Naive thymus-derived CD4-positive, alpha-beta T cell (primary cell): ENCODE measurements around the gene PBX2. TPM values are rescaled to one million over a fixed set of nuclear protein-coding genes. Genes with fewer than 3 reads are reported as not detected.

Experiments
- ATAC-seq: fragments of 150-1000 bp; cut with Tn5 transposase; 2 replicates; pipeline ENCODE4 v1.10.0; 2021; ENCODE audit warnings: mild to moderate bottlenecking, moderate library complexity
- CTCF ChIA-PET: fragments of 350-600 bp; sonication (Branson Sonifier 250); formaldehyde crosslinking; loops from one replicate; lab custom pipeline; 2021; ENCODE audit warnings: antibody characterized with exemption; lab: Charles Lee
- POLR2A ChIA-PET: fragments of 350-600 bp; sonication (Branson Sonifier 250); formaldehyde crosslinking; loops from one replicate; lab custom pipeline; 2021; ENCODE audit warnings: antibody characterized with exemption, inconsistent platforms; lab: Charles Lee
- DNase-seq, 9 donors: peaks; one replicate each; pipeline versions ENCODE4 v3.0.0 to v3.0.0-alpha.2; 2020 to 2022; ENCODE audit warnings: mixed read lengths in 1 of 9
- H3K27ac ChIP-seq: one replicate; pipeline ENCODE4 v1.7.0; 2013; ENCODE audit warnings: mild to moderate bottlenecking, low read depth, low read length, moderate library complexity
- H3K27me3 ChIP-seq, 2 donors: one replicate each; pipeline ENCODE4 v1.7.0; 2013; ENCODE audit warnings: low read length in 2 of 2, mild to moderate bottlenecking in 2 of 2, moderate library complexity in 2 of 2; ENCODE audit not compliant: control insufficient read depth in 2 of 2, insufficient read depth in 2 of 2
- H3K36me3 ChIP-seq, 3 experiments: 1 replicate in 2 of 3; 2 replicates in 1 of 3; pipeline ENCODE4 v1.7.0; 2013; ENCODE audit warnings: low read length in 3 of 3, mild to moderate bottlenecking in 3 of 3, moderate library complexity in 1 of 3; ENCODE audit not compliant: insufficient read depth in 3 of 3, control insufficient read depth in 2 of 3
- H3K4me1 ChIP-seq, 2 donors: one replicate each; pipeline ENCODE4 v1.7.0; 2013; ENCODE audit warnings: low read length in 2 of 2, mild to moderate bottlenecking in 2 of 2, moderate library complexity in 1 of 2; ENCODE audit not compliant: control insufficient read depth in 2 of 2, insufficient read depth in 2 of 2
- H3K4me3 ChIP-seq: 2 replicates; pipeline ENCODE4 v1.7.0; 2013; ENCODE audit warnings: mild to moderate bottlenecking, low read length
- H3K9me3 ChIP-seq, 3 experiments: 1 replicate in 2 of 3; 2 replicates in 1 of 3; pipeline ENCODE4 v1.7.0; 2013; ENCODE audit warnings: low read length in 3 of 3; ENCODE audit not compliant: control insufficient read depth in 2 of 3
- H3K27ac Mint-ChIP-seq, 9 donors: one replicate each; pipeline ENCODE4 v1.8.0; 2020 to 2022; ENCODE audit warnings: mixed read lengths in 9 of 9, mild to moderate bottlenecking in 8 of 9, moderate library complexity in 5 of 9, inconsistent platforms in 2 of 9
- H3K27me3 Mint-ChIP-seq, 5 donors: one replicate each; pipeline ENCODE4 v1.8.0; 2021 to 2022; ENCODE audit warnings: mixed read lengths in 5 of 5, mild to moderate bottlenecking in 1 of 5
- H3K36me3 Mint-ChIP-seq, 5 donors: one replicate each; pipeline ENCODE4 v1.8.0; 2020 to 2022; ENCODE audit warnings: mixed read lengths in 5 of 5, mild to moderate bottlenecking in 3 of 5, inconsistent platforms in 1 of 5
- H3K4me1 Mint-ChIP-seq, 7 donors: one replicate each; pipeline ENCODE4 v1.8.0; 2020 to 2022; ENCODE audit warnings: mixed read lengths in 7 of 7, mild to moderate bottlenecking in 3 of 7, inconsistent platforms in 1 of 7
- H3K4me3 Mint-ChIP-seq, 10 donors: one replicate each; pipeline ENCODE4 v1.8.0; 2020 to 2022; ENCODE audit warnings: mild to moderate bottlenecking in 10 of 10, mixed read lengths in 10 of 10, moderate library complexity in 6 of 10, inconsistent platforms in 2 of 10
- H3K9me3 Mint-ChIP-seq, 11 donors: one replicate each; pipeline ENCODE4 v1.8.0; 2020 to 2022; ENCODE audit warnings: mixed read lengths in 11 of 11, mild to moderate bottlenecking in 4 of 11, inconsistent platforms in 1 of 11, moderate library complexity in 1 of 11
- intact Hi-C, 2 donors: fragments of 100-400 bp; cut with micrococcal nuclease; formaldehyde crosslinking; loops; one replicate each; pipeline ENCODE4 v1.15.1; 2023
- polyA plus RNA-seq, 2 donors: library from polyadenylated mRNA; unstranded; fragments of 300-500 nt; fragmentation: Illumina TruSeq; gene quantifications; one replicate each; pipeline ENCODE4 v1.2.3, GENCODE V29; 2021
- total RNA-seq, 6 experiments: library from RNA in 5 of 6; stranded (reverse) in 5 of 6; gene quantifications; 1 replicate in 5 of 6; 2 replicates in 1 of 6; pipeline ENCODE4 v1.2.3 and lab custom pipeline; 2021 to 2026

The PBX2 gene
- total and polyA plus RNA-seq, 7 experiments from 2014 or later = 2.5 to 221 (median 108) TPM

DNA sequence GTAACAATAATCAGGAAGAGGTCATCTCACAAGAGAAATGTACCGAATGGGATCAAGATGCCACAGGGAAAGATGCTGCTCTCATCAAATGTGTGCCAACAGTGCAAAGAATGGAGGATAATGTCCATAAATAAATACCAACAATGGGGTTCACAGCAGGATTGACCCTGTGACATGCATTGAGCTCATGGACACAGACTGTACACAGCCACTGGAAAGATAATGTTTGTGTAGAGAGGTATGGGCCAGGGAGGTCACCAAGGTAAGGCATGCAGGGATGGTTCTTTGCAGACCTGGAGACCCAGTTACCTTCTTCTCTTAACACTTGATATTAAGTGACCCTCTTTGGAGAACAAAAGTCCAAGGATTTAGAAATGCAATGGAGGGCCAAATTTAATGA, 15.6 kb downstream of the PBX2 start:
- H3K27me3 Mint-ChIP-seq = no peaks in the 10 kb centered on the region
- POLR2A ChIA-PET = interaction anchor here (1.8 kb wide), 1 partner anchor 19 kb away, joined by 10 read pairs; the partner anchor contains the start of gene GPSM3
- CTCF ChIA-PET = no interaction called here

DNA sequence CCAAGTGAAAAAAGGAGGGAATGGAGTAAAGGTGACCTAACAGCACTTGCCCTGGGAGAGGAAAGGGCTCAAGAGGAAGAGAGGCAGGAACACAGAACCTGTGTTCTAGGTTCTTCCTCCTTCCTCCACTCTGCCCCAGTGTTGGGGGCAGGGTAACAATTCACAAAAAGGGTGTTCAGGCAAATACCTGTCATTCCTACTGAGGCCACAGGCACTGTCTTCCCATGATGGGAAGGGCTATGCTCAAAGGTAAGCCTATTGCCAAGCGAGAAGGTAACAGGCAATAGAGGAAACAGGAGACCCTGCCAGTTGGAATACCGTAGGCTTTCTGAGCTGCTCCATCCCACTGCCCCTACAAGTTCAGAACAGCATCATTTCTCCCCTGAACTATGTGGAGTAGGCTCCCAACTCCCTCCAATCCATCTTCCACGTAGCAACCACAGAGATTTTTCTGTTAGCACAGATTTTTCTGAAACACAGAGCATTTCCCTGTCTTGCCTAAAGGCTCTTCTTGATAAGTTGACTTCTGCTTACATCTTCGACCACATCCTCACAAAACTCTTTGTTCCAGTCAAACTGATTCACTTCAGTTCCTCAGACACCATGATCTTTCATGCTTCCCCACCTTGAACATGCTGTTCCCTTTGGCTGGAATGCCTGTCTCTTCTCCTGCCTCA, 16.8 kb downstream of the PBX2 start:
- Histone ChIP-seq H3K4me3 (no peak overlapping the region), H3K9me3 (no peaks in the 10 kb centered on the region), H3K27me3 (no peaks in the 10 kb centered on the region), H3K4me1 (peaks cover 21 to 42% of the 10 kb centered on the region in 2 donors), H3K36me3 (peaks cover 0 to 32% (median 15%) of the 10 kb centered on the region in 3 experiments), H3K27ac (peak overlapping the region; percentile 37)
- ATAC-seq = no peak
- ChIA-PET CTCF (no interaction called here), POLR2A (interaction anchor here (1.3 to 1.8 kb wide), 2 partner anchors 15 to 20 kb away, joined by 4 to 10 read pairs; partner anchors contain the start of gene GPSM3)
- H3K4me3 Mint-ChIP-seq = peak overlapping the region; percentile 17 to 97 (median 58)
- intact Hi-C loops = no loop called here
- DNase-seq = peak in 3 of 9 donors; percentile 43 to 51 (median 45)
- peaks cover 0 to 3% (median 0%) of the 10 kb centered on the region in 11 donors for H3K9me3 Mint-ChIP-seq
- H3K27ac Mint-ChIP-seq = peak overlapping the region; percentile 7 to 88 (median 66)
- peaks cover 5 to 25% (median 11%) of the 10 kb centered on the region in 5 donors for H3K36me3 Mint-ChIP-seq
- H3K4me1 Mint-ChIP-seq = peaks cover 41 to 63% (median 58%) of the 10 kb centered on the region in 7 donors
- H3K27me3 Mint-ChIP-seq = no peaks in the 10 kb centered on the region

More for the DNA sequence above, 15.6 kb downstream of the PBX2 start:
- Mint-ChIP-seq H3K36me3 (peaks cover 5 to 20% (median 13%) of the 10 kb centered on the region in 5 donors), H3K4me1 (peaks cover 50 to 75% (median 67%) of the 10 kb centered on the region in 7 donors), H3K27ac (peak overlapping the region in 6 of 9 donors; percentile 9 to 83 (median 66)), H3K9me3 (peaks cover 0 to 3% (median 0%) of the 10 kb centered on the region in 11 donors), H3K4me3 (peak overlapping the region; percentile 51 to 98 (median 95))
- Histone ChIP-seq H3K9me3 (no peaks in the 10 kb centered on the region), H3K27me3 (no peaks in the 10 kb centered on the region), H3K4me1 (peaks cover 29 to 51% of the 10 kb centered on the region in 2 donors), H3K27ac (peak overlapping the region; percentile 8), H3K36me3 (peaks cover 0 to 20% (median 9%) of the 10 kb centered on the region in 3 experiments), H3K4me3 (no peak overlapping the region)
- intact Hi-C loops = no loop called here
- no peak for ATAC-seq
- DNase-seq = no peak

- Histone ChIP-seq H3K9me3 (no peaks in the 10 kb centered on the region), H3K4me3 (no peak overlapping the region), H3K27ac (no peak overlapping the region), H3K4me1 (peaks cover 10 to 33% of the 10 kb centered on the region in 2 donors), H3K27me3 (no peaks in the 10 kb centered on the region), H3K36me3 (peaks cover 0 to 52% (median 15%) of the 10 kb centered on the region in 3 experiments)
- Mint-ChIP-seq H3K27me3 (no peaks in the 10 kb centered on the region), H3K9me3 (peaks cover 0 to under 1% (median 0%) of the 10 kb centered on the region in 11 donors), H3K4me1 (peaks cover 30 to 50% (median 44%) of the 10 kb centered on the region in 7 donors), H3K36me3 (peaks cover 5 to 32% (median 18%) of the 10 kb centered on the region in 5 donors), H3K4me3 (peak overlapping the region in 1 of 10 donors; percentile 23), H3K27ac (peak overlapping the region in 5 of 9 donors; percentile 25 to 77 (median 52))
- ATAC-seq (no peak), DNase-seq (no peak)
- CTCF ChIA-PET = no interaction called here
- intact Hi-C loops = no loop called here
- POLR2A ChIA-PET = interaction anchor here (0.8 kb wide), 1 partner anchor 21 kb away, joined by 3 read pairs; the partner anchor contains the start of gene GPSM3
Observed at GRCh38 chr6:32171234-32171633, 18.8 kb downstream of the PBX2 start.

DNA sequence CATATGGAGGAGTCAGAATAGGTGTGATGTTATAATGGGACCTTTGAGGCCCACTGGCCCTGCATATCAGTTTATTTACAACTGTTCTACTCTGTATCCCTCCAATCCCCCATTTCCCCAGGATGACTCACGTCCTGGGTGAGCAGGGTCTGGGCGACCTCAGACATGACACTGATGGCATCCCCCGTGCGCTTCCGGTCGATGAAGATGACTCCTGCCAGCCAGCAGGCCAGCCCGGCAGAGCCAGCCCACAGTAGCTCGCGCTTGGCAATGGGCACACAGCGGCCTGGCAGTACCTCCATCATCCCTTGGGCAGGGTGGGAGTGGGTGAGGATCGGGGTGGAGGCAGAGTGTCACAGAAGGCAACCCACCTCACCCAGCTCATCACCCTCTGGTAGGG, 19.7 kb downstream of the PBX2 start:
- peaks cover 0 to 59% (median 15%) of the 10 kb centered on the region in 3 experiments for H3K36me3 ChIP-seq
- Mint-ChIP-seq H3K4me1 (peaks cover 25 to 46% (median 40%) of the 10 kb centered on the region in 7 donors), H3K27me3 (no peaks in the 10 kb centered on the region), H3K4me3 (no peak overlapping the region), H3K36me3 (peaks cover 5 to 32% (median 18%) of the 10 kb centered on the region in 5 donors), H3K27ac (peak overlapping the region in 3 of 9 donors; percentile 25 to 41 (median 28)), H3K9me3 (no peaks in the 10 kb centered on the region)
- no peaks in the 10 kb centered on the region for H3K9me3 ChIP-seq
- ATAC-seq (no peak), DNase-seq (no peak)
- H3K27me3 ChIP-seq = no peaks in the 10 kb centered on the region
- CTCF ChIA-PET = no interaction called here
- no peak overlapping the region for H3K27ac ChIP-seq
- H3K4me1 ChIP-seq = peaks cover 4 to 29% of the 10 kb centered on the region in 2 donors
- POLR2A ChIA-PET = interaction anchor here (0.5 to 0.9 kb wide), 2 partner anchors 9 to 37 kb away, joined by 3 to 4 read pairs; no protein-coding TSS in a partner anchor
- no peak overlapping the region for H3K4me3 ChIP-seq
- intact Hi-C loops = no loop called here

DNA sequence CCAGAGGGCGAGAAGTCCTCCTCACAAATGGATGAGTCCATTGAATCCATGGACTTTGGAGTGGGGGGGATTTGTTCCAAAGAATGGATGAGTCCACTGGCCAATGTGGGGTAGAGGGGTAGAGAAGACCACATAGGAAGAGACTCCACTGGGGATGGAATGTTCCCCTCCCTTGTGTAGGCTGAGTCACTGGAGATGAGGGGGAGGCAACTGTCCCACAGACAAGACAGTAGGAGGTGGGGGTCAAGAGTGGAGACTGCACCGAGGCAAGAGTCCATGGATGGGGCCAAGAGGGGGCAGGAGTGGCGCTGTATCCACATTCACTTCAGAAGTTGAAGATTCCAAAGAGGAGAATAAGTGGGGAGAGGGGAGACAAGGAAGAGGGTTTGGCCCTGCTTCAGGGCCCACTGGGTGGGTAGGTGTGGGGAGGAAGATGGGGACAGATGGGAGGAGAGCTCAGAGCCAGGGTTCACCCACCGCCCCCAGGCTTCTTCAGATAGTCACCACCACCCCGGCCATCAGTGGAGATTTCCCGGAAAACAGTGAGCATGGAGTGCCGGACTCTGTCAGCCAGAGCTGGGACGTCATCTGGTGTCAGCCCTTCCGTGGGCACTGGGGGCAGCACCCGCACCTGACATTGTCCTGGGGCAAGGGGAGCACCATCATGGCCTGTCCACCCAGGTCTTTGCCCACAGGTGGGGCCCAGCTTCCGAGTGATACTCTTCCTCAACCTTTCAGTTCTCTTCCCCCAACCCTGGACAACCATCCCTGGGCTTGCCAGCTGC, 21.0 kb downstream of the PBX2 start:
- CTCF ChIA-PET = interaction anchor here (1.1 kb wide), 1 partner anchor 26 kb away, joined by 3 read pairs; no protein-coding TSS in a partner anchor
- H3K27ac Mint-ChIP-seq = peak overlapping the region in 4 of 9 donors; percentile 22 to 66 (median 42)

GRCh38 chr6:32168350-32168749, 21.7 kb downstream of the PBX2 start:
- H3K9me3 Mint-ChIP-seq = no peaks in the 10 kb centered on the region
- Histone ChIP-seq H3K4me1 (peaks cover 0 to 9% of the 10 kb centered on the region in 2 donors), H3K36me3 (peaks cover 0 to 59% (median 15%) of the 10 kb centered on the region in 3 experiments), H3K27me3 (no peaks in the 10 kb centered on the region), H3K27ac (peak overlapping the region; percentile 7), H3K4me3 (no peak overlapping the region), H3K9me3 (no peaks in the 10 kb centered on the region)
- H3K4me1 Mint-ChIP-seq = peaks cover 14 to 28% (median 20%) of the 10 kb centered on the region in 7 donors
- H3K36me3 Mint-ChIP-seq = peaks cover 5 to 37% (median 15%) of the 10 kb centered on the region in 5 donors
- no peak for DNase-seq
- intact Hi-C loops = no loop called here
- CTCF ChIA-PET = no interaction called here
- no peak overlapping the region for H3K4me3 Mint-ChIP-seq
- no peak for ATAC-seq
- H3K27me3 Mint-ChIP-seq = no peaks in the 10 kb centered on the region
- POLR2A ChIA-PET = interaction anchor here (0.8 to 1.2 kb wide), 2 partner anchors 10 to 79 kb away, joined by 3 read pairs; no protein-coding TSS in a partner anchor
- H3K27ac Mint-ChIP-seq = peak overlapping the region in 3 of 9 donors; percentile 24 to 66 (median 38)

More for the DNA sequence above, 21.0 kb downstream of the PBX2 start:
- Mint-ChIP-seq H3K4me1 (peaks cover 21 to 34% (median 27%) of the 10 kb centered on the region in 7 donors), H3K9me3 (no peaks in the 10 kb centered on the region), H3K27me3 (no peaks in the 10 kb centered on the region), H3K36me3 (peaks cover 5 to 37% (median 15%) of the 10 kb centered on the region in 5 donors), H3K4me3 (no peak overlapping the region)
- POLR2A ChIA-PET = interaction anchor here (0.7 to 1.2 kb wide), 4 partner anchors 10 to 79 kb away, joined by 3 to 4 read pairs (median 3); no protein-coding TSS in a partner anchor
- peaks cover 0 to 59% (median 15%) of the 10 kb centered on the region in 3 experiments for H3K36me3 ChIP-seq
- no peaks in the 10 kb centered on the region for H3K27me3 ChIP-seq
- peak overlapping the region; percentile 7 for H3K27ac ChIP-seq
- H3K9me3 ChIP-seq = no peaks in the 10 kb centered on the region
- H3K4me3 ChIP-seq = no peak overlapping the region
- ATAC-seq = no peak
- DNase-seq = no peak
- intact Hi-C loops = no loop called here
- H3K4me1 ChIP-seq = peaks cover 0 to 16% of the 10 kb centered on the region in 2 donors
